ENCODE results near the gene LHB.

- TF ChIP-seq CTCF (IDR thresholded peaks at IDR 0.05; ENCODE audit: insufficient read depth, low read length) (no peak), REST (IDR thresholded peaks at IDR 0.05; ENCODE audit: insufficient replicate concordance, low read depth) (no peak), POLR2AphosphoS5 (IDR thresholded peaks at IDR 0.05; ENCODE audit: low read depth) (no peak), SPI1 (IDR thresholded peaks at IDR 0.05; ENCODE audit: borderline replicate concordance, low read depth) (no peak)
Observed at GRCh38 chr19:49004964-49005614, 11.8 kb downstream of the LHB start.
